ENCODE results near the gene YDJC. TPM values are rescaled to one million over a fixed set of nuclear protein-coding genes. Genes with fewer than 3 reads are reported as not detected.

Gene YDJC
- total RNA-seq, 1 donor from 2014 or later = 25.8 TPM

- Mint-ChIP-seq H3K36me3 (no peaks in the 10 kb centered on the region), H3K9me3 (no peaks in the 10 kb centered on the region), H3K27ac (peak overlapping the region; percentile 44), H3K27me3 (ENCODE audit: low read depth) (peaks cover 16% of the 10 kb centered on the region), H3K4me3 (peak overlapping the region; percentile 52), H3K4me1 (peaks cover 8% of the 10 kb centered on the region)
- TF ChIP-seq CTCF (IDR thresholded peaks at IDR 0.05; ENCODE audit: unreplicated experiment) = no peak
- DNase-seq (ENCODE audit: low spot score in 2 of 2, unreplicated experiment in 2 of 2) = no peak
Observed at GRCh38 chr22:21657020-21657359, 27.2 kb upstream of the YDJC start.

- no peak for DNase-seq (ENCODE audit: low spot score in 2 of 2, unreplicated experiment in 2 of 2)
- peak overlapping the region; percentile 93 for H3K4me3 Mint-ChIP-seq
- TF ChIP-seq CTCF (IDR thresholded peaks at IDR 0.05; ENCODE audit: unreplicated experiment) = no peak
- H3K36me3 Mint-ChIP-seq = peaks cover 2% of the 10 kb centered on the region
- H3K27me3 Mint-ChIP-seq (ENCODE audit: low read depth) = peaks cover 4% of the 10 kb centered on the region
- H3K27ac Mint-ChIP-seq = no peak overlapping the region
- peaks cover 20% of the 10 kb centered on the region for H3K4me1 Mint-ChIP-seq
- no peaks in the 10 kb centered on the region for H3K9me3 Mint-ChIP-seq
Observed at GRCh38 chr22:21652547-21653545, 23.0 kb upstream of the YDJC start.

GRCh38 chr22:21652010-21652546 is 22.3 kb upstream of the YDJC start:
- Mint-ChIP-seq H3K36me3 (peaks cover 2% of the 10 kb centered on the region), H3K27ac (peak overlapping the region; percentile 97), H3K4me1 (peaks cover 18% of the 10 kb centered on the region), H3K27me3 (ENCODE audit: low read depth) (peaks cover 2% of the 10 kb centered on the region), H3K4me3 (peak overlapping the region; percentile 93), H3K9me3 (no peaks in the 10 kb centered on the region)
- TF ChIP-seq CTCF (IDR thresholded peaks at IDR 0.05; ENCODE audit: unreplicated experiment) = no peak
- DNase-seq (ENCODE audit: low spot score in 2 of 2, unreplicated experiment in 2 of 2) = peak; percentile 79 to 90

GRCh38 chr22:21651521-21652009 is 21.7 kb upstream of the YDJC start:
- H3K9me3 Mint-ChIP-seq = no peaks in the 10 kb centered on the region
- H3K4me3 Mint-ChIP-seq = peak overlapping the region; percentile 93
- H3K27me3 Mint-ChIP-seq (ENCODE audit: low read depth) = no peaks in the 10 kb centered on the region
- H3K4me1 Mint-ChIP-seq = peaks cover 14% of the 10 kb centered on the region
- TF ChIP-seq CTCF (IDR thresholded peaks at IDR 0.05; ENCODE audit: unreplicated experiment) = no peak
- DNase-seq (ENCODE audit: low spot score in 2 of 2, unreplicated experiment in 2 of 2) = no peak
- peak overlapping the region; percentile 97 for H3K27ac Mint-ChIP-seq
- peaks cover 4% of the 10 kb centered on the region for H3K36me3 Mint-ChIP-seq

- peaks cover 12% of the 10 kb centered on the region for H3K4me1 Mint-ChIP-seq
- no peak for TF ChIP-seq CTCF (IDR thresholded peaks at IDR 0.05; ENCODE audit: unreplicated experiment)
- no peak for DNase-seq (ENCODE audit: low spot score in 2 of 2, unreplicated experiment in 2 of 2)
- peaks cover 5% of the 10 kb centered on the region for H3K36me3 Mint-ChIP-seq
- H3K27ac Mint-ChIP-seq = peak overlapping the region; percentile 97
- H3K4me3 Mint-ChIP-seq = peak overlapping the region; percentile 93
- no peaks in the 10 kb centered on the region for H3K9me3 Mint-ChIP-seq
- H3K27me3 Mint-ChIP-seq (ENCODE audit: low read depth) = no peaks in the 10 kb centered on the region
Observed at GRCh38 chr22:21650823-21651520, 21.1 kb upstream of the YDJC start.
